Immature natural killer cell (primary cell): ENCODE data around the gene PCDHGC3. TPM values are rescaled to one million over a fixed set of nuclear protein-coding genes. Genes with fewer than 3 reads are reported as not detected.

Experiments used
- DNase-seq, 3 donors: peaks; one replicate each; pipeline ENCODE4 v3.0.0; 2022; ENCODE audit warnings: mixed read lengths in 1 of 3
- H3K27ac Mint-ChIP-seq, 6 donors: one replicate each; pipeline ENCODE4 v1.8.0; 2020; ENCODE audit warnings: mixed read lengths in 6 of 6, mild to moderate bottlenecking in 5 of 6, inconsistent platforms in 4 of 6, moderate library complexity in 3 of 6
- H3K27me3 Mint-ChIP-seq, 3 donors: one replicate each; pipeline ENCODE4 v1.8.0; 2020 to 2021; ENCODE audit warnings: low read depth in 3 of 3, mild to moderate bottlenecking in 3 of 3, mixed read lengths in 3 of 3, moderate library complexity in 3 of 3, inconsistent platforms in 1 of 3
- H3K36me3 Mint-ChIP-seq, 3 donors: one replicate each; pipeline ENCODE4 v1.8.0; 2020; ENCODE audit warnings: mixed read lengths in 3 of 3, inconsistent platforms in 2 of 3, mild to moderate bottlenecking in 2 of 3
- H3K4me1 Mint-ChIP-seq, 2 donors: one replicate each; pipeline ENCODE4 v1.8.0; 2020; ENCODE audit warnings: inconsistent platforms in 2 of 2, mild to moderate bottlenecking in 2 of 2, mixed read lengths in 2 of 2, moderate library complexity in 1 of 2
- H3K4me3 Mint-ChIP-seq, 5 donors: one replicate each; pipeline ENCODE4 v1.8.0; 2020; ENCODE audit warnings: mild to moderate bottlenecking in 5 of 5, mixed read lengths in 5 of 5, inconsistent platforms in 3 of 5, moderate library complexity in 3 of 5
- H3K9me3 Mint-ChIP-seq, 6 donors: one replicate each; pipeline ENCODE4 v1.8.0; 2020; ENCODE audit warnings: mild to moderate bottlenecking in 6 of 6, mixed read lengths in 6 of 6, inconsistent platforms in 4 of 6, moderate library complexity in 3 of 6
- polyA plus RNA-seq, 3 donors: library from polyadenylated mRNA; unstranded; fragments of 300-500 nt; fragmentation: Illumina TruSeq; gene quantifications; one replicate each; pipeline ENCODE4 v1.2.3, GENCODE V29; 2021

The PCDHGC3 gene
- polyA plus RNA-seq, 3 donors from 2014 or later = 0.63 to 1.3 (median 0.77) TPM

DNA sequence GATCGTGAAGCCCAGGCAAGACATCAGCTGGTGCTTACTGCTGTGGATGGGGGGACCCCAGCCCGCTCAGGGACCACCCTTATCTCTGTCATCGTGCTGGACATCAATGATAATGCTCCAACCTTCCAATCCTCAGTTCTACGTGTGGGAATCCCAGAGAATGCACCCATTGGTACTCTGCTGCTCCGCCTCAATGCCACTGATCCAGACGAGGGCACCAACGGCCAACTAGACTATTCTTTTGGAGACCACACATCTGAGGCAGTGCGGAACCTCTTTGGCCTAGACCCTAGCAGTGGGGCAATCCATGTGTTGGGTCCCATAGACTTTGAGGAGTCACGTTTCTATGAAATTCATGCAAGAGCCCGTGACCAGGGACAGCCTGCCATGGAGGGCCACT, 14.1 kb downstream of the PCDHGC3 start:
- peaks cover 8 to 14% of the 10 kb centered on the region in 2 donors for H3K4me1 Mint-ChIP-seq
- peaks cover 13 to 28% (median 23%) of the 10 kb centered on the region in 3 donors for H3K27me3 Mint-ChIP-seq
- H3K27ac Mint-ChIP-seq = no peak overlapping the region
- no peak for DNase-seq
- H3K9me3 Mint-ChIP-seq = peaks cover 0 to 6% (median 0%) of the 10 kb centered on the region in 6 donors
- H3K36me3 Mint-ChIP-seq = peaks cover 0 to 4% (median 0%) of the 10 kb centered on the region in 3 donors
- H3K4me3 Mint-ChIP-seq = no peak overlapping the region

DNA sequence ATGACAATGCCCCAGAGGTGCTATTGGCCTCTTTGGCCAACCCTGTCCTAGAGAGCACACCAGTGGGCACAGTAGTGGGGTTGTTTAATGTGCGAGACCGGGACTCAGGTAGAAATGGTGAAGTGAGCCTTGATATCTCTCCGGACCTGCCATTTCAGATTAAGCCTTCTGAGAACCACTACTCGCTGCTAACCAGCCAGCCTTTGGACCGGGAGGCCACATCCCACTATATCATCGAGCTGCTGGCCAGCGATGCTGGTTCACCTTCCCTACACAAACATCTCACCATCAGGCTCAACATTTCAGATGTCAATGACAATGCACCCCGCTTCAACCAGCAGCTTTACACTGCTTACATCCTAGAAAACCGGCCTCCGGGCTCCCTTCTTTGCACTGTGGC, 14.5 kb downstream of the PCDHGC3 start:
- no peak for DNase-seq
- Mint-ChIP-seq H3K36me3 (peaks cover under 1 to 4% (median under 1%) of the 10 kb centered on the region in 3 donors), H3K4me3 (peak overlapping the region in 1 of 5 donors; percentile 24)

DNA sequence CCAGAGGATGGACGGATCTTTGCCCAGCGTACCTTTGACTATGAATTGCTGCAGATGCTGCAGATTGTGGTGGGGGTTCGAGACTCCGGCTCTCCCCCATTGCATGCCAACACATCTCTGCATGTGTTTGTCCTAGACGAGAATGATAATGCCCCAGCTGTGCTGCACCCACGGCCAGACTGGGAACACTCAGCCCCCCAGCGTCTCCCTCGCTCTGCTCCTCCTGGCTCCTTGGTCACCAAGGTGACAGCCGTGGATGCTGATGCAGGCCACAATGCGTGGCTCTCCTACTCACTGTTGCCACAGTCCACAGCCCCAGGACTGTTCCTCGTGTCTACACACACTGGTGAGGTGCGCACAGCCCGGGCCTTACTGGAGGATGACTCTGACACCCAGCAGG, 15.0 kb downstream of the PCDHGC3 start:
- peak overlapping the region in 1 of 5 donors; percentile 24 for H3K4me3 Mint-ChIP-seq
- peaks cover 15 to 32% (median 21%) of the 10 kb centered on the region in 3 donors for H3K27me3 Mint-ChIP-seq

More for the DNA sequence above, 14.5 kb downstream of the PCDHGC3 start:
- Mint-ChIP-seq H3K27me3 (peaks cover 15 to 29% (median 23%) of the 10 kb centered on the region in 3 donors), H3K27ac (no peak overlapping the region), H3K4me1 (peaks cover 5 to 13% of the 10 kb centered on the region in 2 donors), H3K9me3 (peaks cover 0 to 6% (median 0%) of the 10 kb centered on the region in 6 donors)

DNA sequence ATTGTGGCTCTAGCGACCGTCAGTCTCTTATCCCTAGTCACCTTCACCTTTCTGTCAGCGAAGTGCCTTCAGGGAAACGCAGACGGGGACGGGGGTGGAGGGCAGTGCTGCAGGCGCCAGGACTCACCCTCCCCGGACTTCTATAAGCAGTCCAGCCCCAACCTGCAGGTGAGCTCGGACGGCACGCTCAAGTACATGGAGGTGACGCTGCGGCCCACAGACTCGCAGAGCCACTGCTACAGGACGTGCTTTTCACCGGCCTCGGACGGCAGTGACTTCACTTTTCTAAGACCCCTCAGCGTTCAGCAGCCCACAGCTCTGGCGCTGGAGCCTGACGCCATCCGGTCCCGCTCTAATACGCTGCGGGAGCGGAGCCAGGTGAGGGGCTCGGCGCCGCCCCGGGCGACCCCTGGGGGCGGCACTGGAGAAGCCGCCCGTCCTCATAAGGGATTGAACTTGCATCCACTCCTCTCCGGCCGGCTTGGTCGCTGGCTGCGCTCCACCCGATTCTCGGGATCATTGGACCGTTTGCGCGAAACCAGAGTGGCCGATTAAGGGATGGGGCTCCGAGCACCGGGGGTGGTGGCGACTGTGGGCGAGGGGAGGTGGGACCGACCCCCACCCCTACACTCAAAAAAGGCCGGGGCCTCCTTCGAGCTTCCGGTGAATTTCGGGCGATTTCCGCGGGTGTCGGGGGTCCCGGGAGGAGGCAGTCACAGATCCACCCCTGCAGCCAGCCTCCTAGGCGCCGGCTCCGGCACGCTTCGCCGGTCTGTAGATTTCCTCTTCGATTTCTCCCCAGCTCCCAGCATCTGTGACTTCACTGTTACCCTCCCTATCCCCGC, 15.8 kb downstream of the PCDHGC3 start:
- Mint-ChIP-seq H3K27me3 (peaks cover 11 to 29% (median 22%) of the 10 kb centered on the region in 3 donors), H3K9me3 (peaks cover 0 to 6% (median 0%) of the 10 kb centered on the region in 6 donors), H3K27ac (no peak overlapping the region), H3K4me3 (peak overlapping the region; percentile 59 to 84 (median 80)), H3K4me1 (peaks cover 5 to 13% of the 10 kb centered on the region in 2 donors), H3K36me3 (peaks cover 4 to 6% (median 6%) of the 10 kb centered on the region in 3 donors)
- DNase-seq = no peak

More for the DNA sequence above, 15.0 kb downstream of the PCDHGC3 start:
- Mint-ChIP-seq H3K27ac (no peak overlapping the region), H3K4me1 (peaks cover 5 to 13% of the 10 kb centered on the region in 2 donors), H3K36me3 (peaks cover 4 to 6% (median 5%) of the 10 kb centered on the region in 3 donors), H3K9me3 (peaks cover 0 to 6% (median 0%) of the 10 kb centered on the region in 6 donors)
- no peak for DNase-seq

DNA sequence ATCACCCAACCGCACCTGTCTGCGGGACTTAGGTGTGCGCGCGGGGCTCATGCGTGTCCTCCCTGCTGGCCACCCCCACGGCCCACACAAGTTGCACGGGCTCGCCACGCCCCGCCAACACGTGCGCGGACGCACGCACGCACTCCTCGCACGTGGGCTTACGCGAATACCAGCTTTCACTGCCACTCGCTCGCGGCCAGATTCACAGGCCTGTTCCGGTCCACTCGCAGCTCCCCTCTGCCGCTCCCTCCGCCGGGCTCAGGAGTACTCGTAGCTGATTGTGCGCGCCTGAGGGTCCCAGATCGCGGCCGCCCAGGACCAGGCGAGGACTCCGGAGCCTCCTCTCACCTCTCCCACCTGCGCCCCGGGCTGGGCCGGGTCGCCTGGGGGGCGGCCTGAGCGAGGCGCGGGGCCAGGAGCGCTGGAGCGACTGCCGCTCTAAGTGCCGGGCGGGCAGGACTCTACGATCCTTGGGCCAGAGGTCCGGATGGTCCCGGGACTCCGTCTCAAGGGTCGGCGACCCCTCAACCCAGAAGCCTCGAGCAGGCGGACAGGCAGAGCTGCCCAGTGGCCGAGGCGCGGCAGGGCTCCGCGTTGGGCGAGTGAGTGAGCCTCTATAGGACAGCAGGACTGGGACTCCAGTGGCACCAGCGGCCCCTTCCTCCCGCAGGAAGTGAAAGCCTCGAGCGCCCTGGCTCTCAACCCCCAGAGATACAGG, 16.6 kb downstream of the PCDHGC3 start:
- Mint-ChIP-seq H3K4me1 (peaks cover 5 to 13% of the 10 kb centered on the region in 2 donors), H3K9me3 (peaks cover 0 to 2% (median 0%) of the 10 kb centered on the region in 6 donors), H3K27me3 (peaks cover 11 to 29% (median 20%) of the 10 kb centered on the region in 3 donors), H3K36me3 (peaks cover 4 to 6% (median 6%) of the 10 kb centered on the region in 3 donors), H3K4me3 (peak overlapping the region; percentile 59 to 84 (median 80)), H3K27ac (no peak overlapping the region)
- peak in 1 of 3 donors; percentile 27 for DNase-seq

DNA sequence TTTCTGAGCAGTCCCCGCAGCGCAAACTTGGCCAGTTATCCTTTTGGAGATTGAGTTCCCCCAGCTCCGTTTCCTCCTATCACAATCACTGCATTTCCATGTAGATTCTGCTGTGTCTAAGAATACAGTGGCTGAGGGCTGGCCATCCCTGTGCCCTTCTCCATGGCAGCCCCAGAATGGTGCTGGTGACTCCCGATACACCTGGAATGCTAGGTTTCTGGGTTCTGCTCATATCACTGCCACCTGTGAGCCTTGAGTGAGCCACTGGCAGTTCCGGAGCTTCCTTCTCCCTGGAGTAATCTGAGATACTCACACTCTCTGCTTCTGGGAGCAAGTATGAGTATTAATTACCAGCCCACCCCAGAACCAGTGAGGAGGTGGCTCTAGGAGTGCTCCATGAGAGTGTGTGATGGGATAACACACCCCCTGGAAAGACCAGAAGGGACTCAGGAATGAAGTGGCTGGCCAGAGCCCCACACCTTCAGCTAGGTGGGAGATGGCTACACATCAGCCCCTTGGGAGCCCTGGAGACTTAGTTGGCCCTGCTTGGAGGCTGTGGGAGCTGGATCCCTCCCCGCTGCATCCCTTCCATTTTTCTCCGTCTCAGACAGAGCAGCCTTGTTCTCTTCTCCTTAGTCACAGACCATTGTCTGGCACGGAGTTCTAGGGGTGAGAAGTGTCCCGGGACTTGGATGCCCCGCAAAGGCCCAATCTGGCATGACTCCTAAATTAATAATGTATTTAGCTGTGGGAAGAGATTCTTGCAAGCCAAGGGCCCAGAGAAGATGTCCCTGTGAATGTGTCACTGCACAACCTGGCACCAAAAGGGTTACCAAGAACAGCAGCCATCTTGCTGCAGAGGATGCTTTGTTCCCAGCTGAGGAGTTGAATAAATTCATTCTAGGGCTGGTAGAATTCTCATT, 18.0 kb downstream of the PCDHGC3 start:
- Mint-ChIP-seq H3K4me3 (peak overlapping the region in 1 of 5 donors; percentile 4), H3K9me3 (peaks cover 0 to 2% (median 0%) of the 10 kb centered on the region in 6 donors), H3K36me3 (peaks cover 4 to 6% (median 6%) of the 10 kb centered on the region in 3 donors), H3K27me3 (peaks cover 13 to 24% (median 23%) of the 10 kb centered on the region in 3 donors), H3K4me1 (peaks cover 5 to 13% of the 10 kb centered on the region in 2 donors), H3K27ac (no peak overlapping the region)
- DNase-seq = no peak

DNA sequence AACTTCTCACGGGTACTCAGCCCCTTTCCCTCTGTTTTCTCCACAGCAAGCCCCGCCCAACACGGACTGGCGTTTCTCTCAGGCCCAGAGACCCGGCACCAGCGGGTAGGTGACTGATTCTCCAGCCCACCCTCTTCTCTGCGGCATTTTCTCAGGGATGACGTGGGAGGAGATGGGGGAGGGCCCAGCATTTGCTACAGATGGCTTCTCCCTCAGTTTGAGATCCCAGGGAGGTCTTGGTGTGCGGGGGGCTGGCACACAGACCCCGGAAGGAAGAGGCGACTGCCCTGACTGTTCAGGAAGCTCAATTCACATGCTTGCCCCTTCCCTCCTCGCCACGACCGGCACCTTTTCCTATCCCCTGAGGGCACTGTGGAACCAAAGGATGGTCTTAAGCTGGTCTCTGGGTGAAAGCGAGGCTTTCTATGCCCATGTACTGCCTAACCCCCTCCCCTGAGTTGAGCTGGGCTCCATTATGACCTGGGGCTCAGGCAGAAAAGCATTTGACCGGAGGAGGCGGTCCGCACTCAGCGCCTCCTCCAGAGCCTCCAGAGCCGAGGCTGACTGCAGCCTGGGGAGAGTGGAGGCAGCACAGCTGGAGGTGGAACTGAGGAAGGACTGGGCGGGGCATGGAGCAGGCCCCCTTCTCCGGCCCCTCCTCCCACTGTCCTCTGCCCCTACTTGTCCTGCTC, 19.1 kb downstream of the PCDHGC3 start:
- peaks cover 0 to 2% (median 0%) of the 10 kb centered on the region in 6 donors for H3K9me3 Mint-ChIP-seq
- no peak overlapping the region for H3K27ac Mint-ChIP-seq
- peak overlapping the region in 1 of 5 donors; percentile 29 for H3K4me3 Mint-ChIP-seq
- H3K4me1 Mint-ChIP-seq = peaks cover 5 to 13% of the 10 kb centered on the region in 2 donors
- H3K36me3 Mint-ChIP-seq = peaks cover 4 to 6% (median 6%) of the 10 kb centered on the region in 3 donors
- H3K27me3 Mint-ChIP-seq = peaks cover 8 to 27% (median 23%) of the 10 kb centered on the region in 3 donors
- DNase-seq = no peak

DNA sequence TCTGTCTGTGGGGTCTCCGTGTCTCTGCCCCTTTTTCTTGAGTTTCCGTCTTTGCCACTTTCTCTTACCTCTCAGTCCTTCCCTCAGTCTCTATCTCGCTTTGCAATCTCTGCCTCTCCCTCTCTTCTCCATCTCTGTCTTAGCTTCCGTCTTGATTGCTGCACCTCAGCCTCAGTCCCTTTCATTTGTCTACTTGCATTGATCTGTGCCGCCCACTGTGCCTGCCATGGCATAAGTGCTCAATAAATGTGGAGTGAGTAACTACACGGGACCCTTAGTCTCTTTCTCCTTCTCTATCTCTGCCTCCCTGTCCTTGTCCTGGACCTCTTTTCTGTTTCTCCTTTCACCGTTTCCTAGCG, 19.7 kb downstream of the PCDHGC3 start:
- Mint-ChIP-seq H3K36me3 (peaks cover 4 to 6% (median 6%) of the 10 kb centered on the region in 3 donors), H3K27me3 (peaks cover 7 to 25% (median 23%) of the 10 kb centered on the region in 3 donors), H3K4me3 (peak overlapping the region in 2 of 5 donors; percentile 23 to 29), H3K4me1 (peaks cover 5 to 13% of the 10 kb centered on the region in 2 donors), H3K9me3 (peaks cover 0 to 2% (median 0%) of the 10 kb centered on the region in 6 donors), H3K27ac (no peak overlapping the region)
- DNase-seq = no peak

DNA sequence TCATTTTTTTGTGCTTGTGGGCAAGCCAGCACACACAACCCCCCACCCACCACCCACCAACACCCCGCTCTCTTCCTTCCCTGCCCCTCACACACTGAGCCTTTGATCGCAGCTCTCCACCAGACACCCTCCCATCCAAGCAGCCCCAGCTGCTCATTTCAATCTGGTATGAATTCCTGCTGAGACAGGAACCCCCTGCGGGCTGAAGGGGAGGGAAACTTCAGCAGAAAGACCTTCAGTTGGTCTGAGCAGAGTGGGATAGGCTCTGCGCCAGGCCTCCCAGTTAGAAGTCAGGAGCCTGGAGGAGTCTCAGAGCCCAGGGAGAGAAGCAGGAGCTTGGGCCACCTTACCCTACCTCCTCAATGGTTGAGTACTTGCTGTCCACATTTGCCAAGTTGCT, 20.3 kb downstream of the PCDHGC3 start:
- no peak overlapping the region for H3K27ac Mint-ChIP-seq
- H3K9me3 Mint-ChIP-seq = no peaks in the 10 kb centered on the region
- H3K4me3 Mint-ChIP-seq = no peak overlapping the region
- H3K36me3 Mint-ChIP-seq = peaks cover 0 to 6% (median 6%) of the 10 kb centered on the region in 3 donors
- no peak for DNase-seq
- H3K4me1 Mint-ChIP-seq = peaks cover 5 to 13% of the 10 kb centered on the region in 2 donors
- H3K27me3 Mint-ChIP-seq = peaks cover 5 to 23% (median 19%) of the 10 kb centered on the region in 3 donors

DNA sequence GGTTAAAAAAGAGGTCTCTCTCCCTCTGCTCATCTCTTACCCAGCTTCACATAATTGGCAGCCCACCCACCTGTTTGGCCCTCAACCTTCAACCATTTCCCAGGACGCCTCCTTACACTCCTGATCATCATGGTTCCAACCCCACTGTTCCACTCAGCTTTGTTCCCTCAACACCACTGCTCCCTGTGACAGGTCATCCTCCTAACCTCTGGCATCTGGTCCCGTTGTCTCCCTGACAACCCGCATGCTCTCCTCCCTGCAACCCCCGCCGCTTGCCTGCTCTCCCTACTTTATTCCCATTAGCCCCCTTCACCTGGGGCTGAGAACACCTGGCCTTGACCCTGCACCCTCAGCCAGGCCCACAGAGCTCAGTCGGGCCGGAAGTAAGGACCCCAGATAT, 26.0 kb downstream of the PCDHGC3 start:
- Mint-ChIP-seq H3K27me3 (peaks cover 5 to 13% (median 10%) of the 10 kb centered on the region in 3 donors), H3K4me3 (no peak overlapping the region), H3K9me3 (no peaks in the 10 kb centered on the region), H3K4me1 (no peaks in the 10 kb centered on the region), H3K27ac (no peak overlapping the region), H3K36me3 (peaks cover 0 to 3% (median 0%) of the 10 kb centered on the region in 3 donors)
- no peak for DNase-seq

DNA sequence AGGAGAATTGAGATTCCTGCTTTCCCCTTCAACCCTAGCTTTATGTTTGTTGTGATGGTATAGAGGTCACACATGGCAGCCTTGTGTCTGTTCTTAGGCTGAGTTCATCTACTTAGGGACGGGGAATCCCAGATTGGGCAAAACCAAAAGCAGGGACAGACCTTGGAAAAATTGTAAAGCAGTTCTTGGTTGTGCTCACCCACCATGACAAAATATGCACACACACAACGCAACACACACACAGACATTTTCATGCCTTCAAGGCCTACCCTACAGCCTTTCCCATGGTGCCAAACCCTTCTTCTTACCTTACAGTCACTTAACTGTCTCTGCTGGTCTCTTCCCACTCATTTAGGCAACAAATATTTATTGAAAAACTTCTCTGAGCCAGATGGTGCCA, 27.9 kb downstream of the PCDHGC3 start:
- Mint-ChIP-seq H3K27me3 (peaks cover 5 to 11% (median 6%) of the 10 kb centered on the region in 3 donors), H3K36me3 (peaks cover 0 to 4% (median 3%) of the 10 kb centered on the region in 3 donors), H3K27ac (peak overlapping the region in 1 of 6 donors; percentile 17), H3K4me3 (no peak overlapping the region), H3K4me1 (no peaks in the 10 kb centered on the region), H3K9me3 (no peaks in the 10 kb centered on the region)
- no peak for DNase-seq

DNA sequence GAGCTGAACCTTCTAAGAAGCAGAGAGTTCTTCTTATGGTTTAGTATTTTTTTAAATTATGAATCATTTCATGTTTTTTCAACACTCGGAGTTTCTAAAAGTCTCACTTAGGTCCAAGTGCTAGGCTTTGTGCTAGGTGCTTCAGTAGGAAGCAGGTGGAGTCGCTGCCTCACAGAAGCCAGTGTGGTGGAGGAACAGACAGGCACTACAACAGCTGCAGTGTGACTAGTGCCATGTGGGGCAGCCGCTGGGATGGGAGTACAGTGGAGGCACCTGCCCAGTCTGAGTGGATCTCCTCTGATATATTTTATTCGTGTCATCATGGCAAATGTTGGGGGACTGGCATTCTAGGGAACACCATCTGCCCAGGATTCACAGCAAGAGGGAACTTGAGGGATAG, 28.4 kb downstream of the PCDHGC3 start:
- H3K4me3 Mint-ChIP-seq = no peak overlapping the region
- H3K27ac Mint-ChIP-seq = peak overlapping the region in 1 of 6 donors; percentile 17
- H3K4me1 Mint-ChIP-seq = peaks cover 0 to 3% of the 10 kb centered on the region in 2 donors
- DNase-seq = no peak
- H3K27me3 Mint-ChIP-seq = peaks cover 5 to 11% (median 6%) of the 10 kb centered on the region in 3 donors
- peaks cover 0 to 4% (median 3%) of the 10 kb centered on the region in 3 donors for H3K36me3 Mint-ChIP-seq
- no peaks in the 10 kb centered on the region for H3K9me3 Mint-ChIP-seq
